Activated naive CD4-positive, alpha-beta T cell treated with anti-CD3 and anti-CD28 coated beads, Interleukin-2, amount 50 U/mL, for 24 hours (primary cell): ENCODE measurements around the gene C15orf61.
A peak's percentile ranks its signal among the peaks of the same experiment; 100 is the strongest.

Experiments used
- H3K27ac Mint-ChIP-seq: one replicate; pipeline ENCODE4 v1.8.0; 2021; ENCODE audit warnings: mild to moderate bottlenecking, mixed read lengths
- H3K27me3 Mint-ChIP-seq: one replicate; pipeline ENCODE4 v1.8.0; 2021; ENCODE audit warnings: mixed read lengths
- H3K36me3 Mint-ChIP-seq: one replicate; pipeline ENCODE4 v1.8.0; 2021; ENCODE audit warnings: mixed read lengths
- H3K4me1 Mint-ChIP-seq: one replicate; pipeline ENCODE4 v1.8.0; 2021; ENCODE audit warnings: mixed read lengths
- H3K4me3 Mint-ChIP-seq: one replicate; pipeline ENCODE4 v1.8.0; 2021; ENCODE audit warnings: mild to moderate bottlenecking, mixed read lengths
- H3K9me3 Mint-ChIP-seq: one replicate; pipeline ENCODE4 v1.8.0; 2021; ENCODE audit warnings: mixed read lengths

C15orf61 gene

GRCh38 chr15:67558502-67558901 lies 37.6 kb downstream of the C15orf61 start:
- H3K27ac Mint-ChIP-seq, result no peak overlapping the region
- no peaks in the 10 kb centered on the region for H3K27me3 Mint-ChIP-seq
- peaks cover 25% of the 10 kb centered on the region for H3K4me1 Mint-ChIP-seq
- peaks cover 33% of the 10 kb centered on the region for H3K36me3 Mint-ChIP-seq
- no peak overlapping the region for H3K4me3 Mint-ChIP-seq
- H3K9me3 Mint-ChIP-seq, result no peaks in the 10 kb centered on the region

- Mint-ChIP-seq H3K9me3 (no peaks in the 10 kb centered on the region), H3K27ac (no peak overlapping the region), H3K36me3 (peaks cover 39% of the 10 kb centered on the region)
These were observed 38.2 kb downstream of the C15orf61 start for GRCh38 chr15:67559158-67559557.

GRCh38 chr15:67559576-67559975 lies 38.6 kb downstream of the C15orf61 start:
- Mint-ChIP-seq H3K4me1 (peaks cover 35% of the 10 kb centered on the region), H3K36me3 (peaks cover 41% of the 10 kb centered on the region), H3K27ac (no peak overlapping the region), H3K27me3 (no peaks in the 10 kb centered on the region), H3K9me3 (no peaks in the 10 kb centered on the region), H3K4me3 (no peak overlapping the region)

More at GRCh38 chr15:67559158-67559557, 38.2 kb downstream of the C15orf61 start:
- H3K4me3 Mint-ChIP-seq, result no peak overlapping the region
- H3K27me3 Mint-ChIP-seq, result no peaks in the 10 kb centered on the region
- H3K4me1 Mint-ChIP-seq, result peaks cover 31% of the 10 kb centered on the region

GRCh38 chr15:67560320-67560719 lies 39.4 kb downstream of the C15orf61 start:
- Mint-ChIP-seq H3K27ac (no peak overlapping the region), H3K4me1 (peaks cover 34% of the 10 kb centered on the region), H3K36me3 (peaks cover 37% of the 10 kb centered on the region), H3K9me3 (no peaks in the 10 kb centered on the region), H3K4me3 (no peak overlapping the region), H3K27me3 (no peaks in the 10 kb centered on the region)

GRCh38 chr15:67563092-67563491 lies 42.2 kb downstream of the C15orf61 start:
- no peaks in the 10 kb centered on the region for H3K9me3 Mint-ChIP-seq
- no peaks in the 10 kb centered on the region for H3K27me3 Mint-ChIP-seq
- H3K36me3 Mint-ChIP-seq, result peaks cover 33% of the 10 kb centered on the region
- no peak overlapping the region for H3K27ac Mint-ChIP-seq
- H3K4me1 Mint-ChIP-seq, result peaks cover 38% of the 10 kb centered on the region
- no peak overlapping the region for H3K4me3 Mint-ChIP-seq

GRCh38 chr15:67564021-67564967 lies 43.4 kb downstream of the C15orf61 start:
- Mint-ChIP-seq H3K27ac (no peak overlapping the region), H3K4me3 (no peak overlapping the region), H3K4me1 (peaks cover 38% of the 10 kb centered on the region), H3K36me3 (peaks cover 23% of the 10 kb centered on the region), H3K27me3 (no peaks in the 10 kb centered on the region), H3K9me3 (no peaks in the 10 kb centered on the region)

GRCh38 chr15:67564968-67565345 lies 44.0 kb downstream of the C15orf61 start:
- no peak overlapping the region for H3K4me3 Mint-ChIP-seq
- H3K4me1 Mint-ChIP-seq, result peaks cover 31% of the 10 kb centered on the region
- H3K27ac Mint-ChIP-seq, result no peak overlapping the region
- H3K27me3 Mint-ChIP-seq, result no peaks in the 10 kb centered on the region
- H3K36me3 Mint-ChIP-seq, result peaks cover 17% of the 10 kb centered on the region
- no peaks in the 10 kb centered on the region for H3K9me3 Mint-ChIP-seq

- peaks cover 8% of the 10 kb centered on the region for H3K4me1 Mint-ChIP-seq
- H3K9me3 Mint-ChIP-seq, result no peaks in the 10 kb centered on the region
- no peaks in the 10 kb centered on the region for H3K27me3 Mint-ChIP-seq
- no peak overlapping the region for H3K27ac Mint-ChIP-seq
- peaks cover 13% of the 10 kb centered on the region for H3K36me3 Mint-ChIP-seq
- H3K4me3 Mint-ChIP-seq, result no peak overlapping the region
These were observed 48.7 kb downstream of the C15orf61 start for GRCh38 chr15:67569668-67570067.

GRCh38 chr15:67570875-67571647 lies 50.1 kb downstream of the C15orf61 start:
- Mint-ChIP-seq H3K4me1 (peaks cover 6% of the 10 kb centered on the region), H3K27ac (no peak overlapping the region)

GRCh38 chr15:67571648-67572415 lies 50.9 kb downstream of the C15orf61 start:
- Mint-ChIP-seq H3K4me1 (peaks cover 6% of the 10 kb centered on the region), H3K27me3 (no peaks in the 10 kb centered on the region), H3K4me3 (no peak overlapping the region), H3K36me3 (peaks cover 15% of the 10 kb centered on the region), H3K9me3 (no peaks in the 10 kb centered on the region), H3K27ac (no peak overlapping the region)

More at GRCh38 chr15:67570875-67571647, 50.1 kb downstream of the C15orf61 start:
- Mint-ChIP-seq H3K27me3 (no peaks in the 10 kb centered on the region), H3K4me3 (no peak overlapping the region), H3K9me3 (no peaks in the 10 kb centered on the region), H3K36me3 (peaks cover 15% of the 10 kb centered on the region)

- Mint-ChIP-seq H3K4me3 (no peak overlapping the region), H3K27ac (no peak overlapping the region), H3K27me3 (no peaks in the 10 kb centered on the region), H3K4me1 (peaks cover under 1% of the 10 kb centered on the region), H3K9me3 (no peaks in the 10 kb centered on the region), H3K36me3 (peaks cover 15% of the 10 kb centered on the region)
These were observed 52.3 kb downstream of the C15orf61 start for GRCh38 chr15:67573194-67573593.

- no peaks in the 10 kb centered on the region for H3K9me3 Mint-ChIP-seq
- no peaks in the 10 kb centered on the region for H3K4me1 Mint-ChIP-seq
- peak overlapping the region; percentile 35 for H3K27ac Mint-ChIP-seq
- no peaks in the 10 kb centered on the region for H3K27me3 Mint-ChIP-seq
- peaks cover 16% of the 10 kb centered on the region for H3K36me3 Mint-ChIP-seq
- no peak overlapping the region for H3K4me3 Mint-ChIP-seq
These were observed 54.1 kb downstream of the C15orf61 start for GRCh38 chr15:67575039-67575502.

GRCh38 chr15:67578020-67578600 lies 57.2 kb downstream of the C15orf61 start:
- Mint-ChIP-seq H3K4me3 (no peak overlapping the region), H3K36me3 (peaks cover 14% of the 10 kb centered on the region), H3K4me1 (no peaks in the 10 kb centered on the region), H3K9me3 (no peaks in the 10 kb centered on the region), H3K27me3 (no peaks in the 10 kb centered on the region), H3K27ac (no peak overlapping the region)

GRCh38 chr15:67579164-67579563 lies 58.2 kb downstream of the C15orf61 start:
- H3K4me3 Mint-ChIP-seq, result no peak overlapping the region
- H3K27me3 Mint-ChIP-seq, result no peaks in the 10 kb centered on the region
- peaks cover 12% of the 10 kb centered on the region for H3K36me3 Mint-ChIP-seq
- no peaks in the 10 kb centered on the region for H3K9me3 Mint-ChIP-seq
- H3K27ac Mint-ChIP-seq, result no peak overlapping the region
- H3K4me1 Mint-ChIP-seq, result no peaks in the 10 kb centered on the region
